Activated CD8-positive, alpha-beta memory T cell treated with anti-CD3 and anti-CD28 coated beads, Interleukin-2, amount 50 U/mL, for 4 hours (primary cell): ENCODE measurements around the gene SLC66A2.

Source experiments
- DNase-seq: peaks from one replicate; pipeline ENCODE4 v3.0.0-alpha.2; 2020

SLC66A2 gene

GRCh38 chr18:79864006-79864725 lies 87.3 kb downstream of the SLC66A2 start:
- no peak for DNase-seq

GRCh38 chr18:79863161-79864005 lies 88.1 kb downstream of the SLC66A2 start:
- no peak for DNase-seq

GRCh38 chr18:79862562-79862961 lies 88.9 kb downstream of the SLC66A2 start:
- no peak for DNase-seq

- no peak for DNase-seq
These were observed 89.8 kb downstream of the SLC66A2 start for GRCh38 chr18:79861687-79862086.

GRCh38 chr18:79859314-79859713 lies 92.1 kb downstream of the SLC66A2 start:
- DNase-seq, result no peak

GRCh38 chr18:79857082-79857671 lies 94.3 kb downstream of the SLC66A2 start:
- no peak for DNase-seq

GRCh38 chr18:79856119-79857007 lies 95.1 kb downstream of the SLC66A2 start:
- DNase-seq, result no peak

GRCh38 chr18:79855147-79855933 lies 96.1 kb downstream of the SLC66A2 start:
- no peak for DNase-seq

GRCh38 chr18:79853993-79854364 lies 97.5 kb downstream of the SLC66A2 start:
- DNase-seq, result no peak

- no peak for DNase-seq
These were observed 98.0 kb downstream of the SLC66A2 start for GRCh38 chr18:79853303-79853992.

GRCh38 chr18:79852561-79853302 lies 98.7 kb downstream of the SLC66A2 start:
- no peak for DNase-seq
